Uterus (tissue), 2 donors: ENCODE measurements around the gene NLN.

Experiments used
- POLR2A ChIP-seq, 2 donors: fragments of 450-650 bp; IDR thresholded peaks; one replicate each; pipeline ENCODE4 v1.6.1; 2016; ENCODE audit warnings: antibody characterized with exemption in 2 of 2, mild to moderate bottlenecking in 1 of 2, moderate library complexity in 1 of 2
- TF ChIP-seq, protein P1 (sequence below), 4 experiments: fragments of 200-600 bp in 2 of 4; fragments of 450-650 bp in 2 of 4; sonication (generic) in 2 of 4; IDR thresholded peaks; one replicate each; pipeline ENCODE4 v1.5.1; 2016 to 2019; ENCODE audit warnings: antibody characterized with exemption in 4 of 4, mild to moderate bottlenecking in 2 of 4, moderate library complexity in 1 of 4

- TF ChIP-seq, protein P1, sequence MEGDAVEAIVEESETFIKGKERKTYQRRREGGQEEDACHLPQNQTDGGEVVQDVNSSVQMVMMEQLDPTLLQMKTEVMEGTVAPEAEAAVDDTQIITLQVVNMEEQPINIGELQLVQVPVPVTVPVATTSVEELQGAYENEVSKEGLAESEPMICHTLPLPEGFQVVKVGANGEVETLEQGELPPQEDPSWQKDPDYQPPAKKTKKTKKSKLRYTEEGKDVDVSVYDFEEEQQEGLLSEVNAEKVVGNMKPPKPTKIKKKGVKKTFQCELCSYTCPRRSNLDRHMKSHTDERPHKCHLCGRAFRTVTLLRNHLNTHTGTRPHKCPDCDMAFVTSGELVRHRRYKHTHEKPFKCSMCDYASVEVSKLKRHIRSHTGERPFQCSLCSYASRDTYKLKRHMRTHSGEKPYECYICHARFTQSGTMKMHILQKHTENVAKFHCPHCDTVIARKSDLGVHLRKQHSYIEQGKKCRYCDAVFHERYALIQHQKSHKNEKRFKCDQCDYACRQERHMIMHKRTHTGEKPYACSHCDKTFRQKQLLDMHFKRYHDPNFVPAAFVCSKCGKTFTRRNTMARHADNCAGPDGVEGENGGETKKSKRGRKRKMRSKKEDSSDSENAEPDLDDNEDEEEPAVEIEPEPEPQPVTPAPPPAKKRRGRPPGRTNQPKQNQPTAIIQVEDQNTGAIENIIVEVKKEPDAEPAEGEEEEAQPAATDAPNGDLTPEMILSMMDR (IDR thresholded peaks at IDR 0.05): no peak
- no peak for TF ChIP-seq POLR2A (IDR thresholded peaks at IDR 0.05)
Observed at GRCh38 chr5:65832152-65832551, 110.1 kb downstream of the NLN start.
